GM03348 (cell line): ENCODE measurements around the gene UCN.

Experiments used
- DNase-seq: peaks from one replicate; pipeline ENCODE4 v3.0.0; 2012; ENCODE audit warnings: low spot score

The UCN gene

DNA sequence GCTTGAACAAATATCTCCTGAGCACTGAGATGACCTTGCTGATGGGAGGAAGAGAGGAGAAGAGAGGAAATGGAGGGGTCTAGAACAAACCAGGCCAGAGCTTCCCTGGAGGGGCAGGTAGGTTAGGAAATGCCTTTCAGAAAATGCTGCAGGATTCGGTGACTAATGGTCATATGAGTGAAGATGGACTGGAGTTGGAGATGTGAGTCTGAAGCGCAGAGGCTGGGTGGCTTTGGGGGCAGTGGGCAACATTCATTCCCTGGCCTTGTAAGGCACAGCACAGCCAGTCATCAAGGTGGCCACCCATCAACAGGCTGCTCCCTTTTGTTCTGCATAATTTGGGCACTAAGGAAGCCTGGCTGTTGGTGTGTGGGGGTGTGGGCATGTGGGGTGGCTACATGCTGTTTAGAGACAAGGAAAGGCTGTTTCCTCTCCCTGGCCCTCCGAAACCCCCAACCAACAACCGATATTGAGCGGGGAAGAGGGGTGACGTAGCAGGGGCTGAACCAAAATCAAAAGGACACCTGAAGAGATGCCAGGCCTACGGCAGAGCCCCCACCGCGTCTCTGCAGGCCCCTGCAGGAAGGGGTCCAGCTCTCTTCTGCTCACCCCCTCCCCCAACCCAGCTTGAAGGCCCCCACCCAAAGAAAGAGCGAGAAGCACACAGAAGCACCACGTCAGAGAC lies 46.9 kb downstream of the UCN start:
- no peak for DNase-seq

- no peak for DNase-seq
Observed at GRCh38 chr2:27258051-27258450, 50.2 kb downstream of the UCN start.
